ENCODE results near the gene ZNF618.
"Not testable (repeated sequence)": the region's sequence is repeated elsewhere in the genome, so short reads cannot be mapped to it uniquely, and the experiment has no call there.

The ZNF618 gene

GRCh38 chr9:114029311-114030170 lies 153.4 kb downstream of the ZNF618 start:
- DNase-seq, result no peak

GRCh38 chr9:114030364-114030763 lies 154.3 kb downstream of the ZNF618 start:
- no peak for DNase-seq

DNA sequence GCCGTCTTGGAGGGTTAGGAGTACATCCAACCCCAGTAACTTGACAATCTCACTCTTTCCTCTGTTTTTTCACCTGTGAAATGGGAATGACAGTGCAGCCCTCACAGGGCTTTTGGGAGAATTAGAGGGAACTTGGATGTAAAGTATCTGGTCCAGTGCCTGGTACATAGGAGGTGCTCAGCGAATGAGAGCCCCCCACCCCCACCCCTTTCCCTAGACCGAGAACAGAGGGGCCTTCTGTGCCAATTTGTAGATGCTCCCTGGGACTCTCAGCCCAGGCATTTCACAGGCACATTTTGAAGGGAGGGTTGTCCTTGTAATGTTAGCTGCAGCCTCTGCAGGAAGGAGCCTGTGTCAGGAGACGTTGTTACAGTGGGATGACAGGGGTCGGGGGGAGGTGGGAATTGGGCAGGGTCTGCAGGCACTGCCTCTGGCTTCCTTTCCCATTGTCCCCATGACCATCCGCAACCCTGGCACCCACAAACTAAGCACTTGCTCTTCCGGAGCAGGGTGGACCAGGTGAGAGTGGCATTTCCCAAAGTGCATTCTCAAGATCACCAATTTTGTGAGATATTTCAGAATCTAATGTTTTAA lies 155.0 kb downstream of the ZNF618 start:
- DNase-seq, result no peak

DNA sequence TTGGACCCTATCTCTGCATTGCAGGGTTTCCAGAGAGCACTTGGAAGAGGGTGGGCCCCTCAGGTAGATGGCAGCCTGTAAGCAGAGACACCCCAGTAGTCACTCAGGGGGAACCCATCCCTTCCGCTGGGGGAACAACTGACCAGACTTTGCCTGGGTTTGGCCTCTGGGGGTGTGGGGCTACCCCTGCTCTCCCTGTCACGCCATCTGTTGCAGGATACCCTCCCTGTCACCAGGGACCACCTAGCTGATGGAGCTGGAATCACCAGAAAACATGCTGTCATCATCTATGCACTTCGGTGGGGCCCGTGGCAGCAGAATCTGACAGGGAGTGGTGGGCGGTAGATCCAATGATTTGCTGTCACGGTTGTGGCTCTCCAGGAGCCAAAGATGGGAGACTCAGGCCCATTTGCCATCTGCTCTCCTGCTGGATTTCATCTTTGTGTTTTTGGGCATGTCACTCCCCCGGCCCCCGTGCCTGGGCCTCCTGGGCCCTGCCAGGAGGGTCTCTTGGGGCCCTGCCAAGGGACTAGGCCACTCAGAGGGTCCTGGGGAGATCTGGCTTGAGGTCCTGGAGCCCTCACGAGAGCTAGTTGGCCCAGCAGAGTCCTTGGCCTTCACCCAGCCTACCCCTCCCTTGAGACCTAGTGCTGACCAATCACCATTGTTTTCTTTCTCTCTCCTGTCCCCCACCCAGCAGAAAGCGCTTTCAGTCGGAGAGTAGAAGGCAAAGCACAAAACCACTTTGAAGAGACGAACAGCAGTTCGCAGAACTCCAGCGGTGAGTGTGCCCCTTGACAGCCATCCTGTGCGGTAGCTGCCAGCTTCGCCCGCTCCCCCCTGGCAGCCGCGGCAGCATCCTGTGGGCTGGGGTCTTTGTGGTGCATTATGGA lies 156.1 kb downstream of the ZNF618 start:
- DNase-seq, result no peak

DNA sequence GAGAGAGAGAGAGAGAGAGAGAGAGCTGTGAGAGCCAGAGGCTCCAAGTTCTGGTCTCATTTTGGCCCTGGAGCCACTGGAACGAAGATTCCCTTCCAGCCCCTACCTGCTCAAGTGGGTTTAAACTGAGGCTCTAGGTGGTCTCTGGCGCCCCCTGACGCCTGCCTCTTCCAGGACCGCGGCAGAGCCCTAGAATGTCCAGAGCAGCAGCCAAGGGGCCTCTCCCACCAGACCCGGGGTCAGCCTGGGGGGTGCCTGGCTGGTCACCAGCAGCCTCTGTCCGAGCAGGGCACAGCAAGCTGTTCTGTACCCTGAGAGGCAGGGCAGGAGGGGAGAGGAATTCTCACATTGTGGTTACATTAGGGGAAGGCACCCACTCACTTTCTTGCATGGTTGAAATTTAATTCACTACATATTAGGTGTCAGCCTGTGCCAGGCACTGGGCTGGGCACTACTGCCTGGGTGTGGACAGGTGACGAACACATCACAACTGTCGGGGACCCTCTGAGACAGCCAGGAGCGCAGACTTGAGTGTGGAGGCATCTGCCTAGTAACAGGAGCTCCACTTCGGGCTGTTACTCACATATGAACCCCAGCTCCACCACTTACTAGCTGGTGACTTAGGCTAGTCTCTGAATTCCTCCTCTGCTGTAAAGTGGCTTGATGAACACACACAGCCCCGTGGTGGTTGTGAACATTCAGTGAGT lies 157.4 kb downstream of the ZNF618 start:
- peak; percentile 7 for DNase-seq

DNA sequence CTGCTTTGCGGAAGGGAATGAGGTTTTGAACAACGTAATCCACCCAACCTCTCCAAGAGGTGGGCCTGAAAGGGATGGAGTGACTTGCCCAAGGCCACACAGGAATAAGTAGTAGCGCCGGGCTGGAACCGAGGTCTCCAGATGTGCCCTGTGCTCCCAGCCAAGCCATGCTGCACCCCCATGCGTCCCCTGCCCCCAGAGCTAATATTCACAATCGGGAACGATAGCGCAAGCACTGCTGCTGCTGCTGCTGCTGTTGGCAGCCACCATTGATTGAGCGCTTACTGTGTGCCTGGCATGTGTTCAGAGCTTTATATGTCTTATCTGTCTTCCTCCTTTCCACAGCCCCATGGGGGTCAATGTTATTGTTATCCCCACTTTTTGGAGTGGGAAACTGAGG lies 158.1 kb downstream of the ZNF618 start:
- no peak for DNase-seq

GRCh38 chr9:114034661-114035062 lies 158.6 kb downstream of the ZNF618 start:
- no peak for DNase-seq

DNA sequence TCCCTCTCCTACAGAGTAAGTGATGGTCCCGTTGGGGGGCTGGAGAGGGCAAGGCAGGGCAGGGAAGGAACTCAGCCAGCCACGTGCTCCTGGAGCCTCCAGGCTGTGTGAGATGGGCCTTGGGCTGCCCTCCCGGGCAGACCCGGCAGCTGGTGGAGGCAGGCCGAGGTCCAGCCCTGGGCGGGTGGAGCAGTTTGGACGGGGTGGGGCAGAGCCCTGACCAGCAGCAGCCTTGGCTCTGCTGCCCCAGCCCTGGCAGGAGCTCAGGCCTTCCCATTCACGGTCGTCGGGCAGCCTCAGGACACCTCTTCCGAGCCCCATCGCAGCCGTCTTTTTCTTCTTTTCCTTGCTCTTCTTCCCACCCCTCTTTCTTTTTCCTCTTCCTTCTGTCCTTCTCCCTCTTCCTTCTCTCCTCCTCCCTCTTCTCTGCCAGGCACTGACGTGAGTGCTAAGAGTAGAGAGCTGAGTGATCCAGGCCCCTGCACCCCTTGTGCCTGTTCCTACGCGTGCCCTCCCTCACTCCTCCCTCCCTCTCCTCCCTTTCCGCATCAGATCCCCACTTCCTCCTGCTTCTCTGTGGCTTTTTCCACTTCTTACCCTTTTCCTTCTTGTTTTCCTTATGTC lies 159.2 kb downstream of the ZNF618 start:
- no peak for DNase-seq

- DNase-seq, result no peak
These were observed 160.0 kb downstream of the ZNF618 start for GRCh38 chr9:114035845-114036801.

GRCh38 chr9:114037249-114037648 lies 161.1 kb downstream of the ZNF618 start:
- DNase-seq, result no peak

GRCh38 chr9:114037961-114038723 lies 162.0 kb downstream of the ZNF618 start:
- no peak for DNase-seq

- DNase-seq, result no peak
These were observed 162.7 kb downstream of the ZNF618 start for GRCh38 chr9:114038724-114039313.

DNA sequence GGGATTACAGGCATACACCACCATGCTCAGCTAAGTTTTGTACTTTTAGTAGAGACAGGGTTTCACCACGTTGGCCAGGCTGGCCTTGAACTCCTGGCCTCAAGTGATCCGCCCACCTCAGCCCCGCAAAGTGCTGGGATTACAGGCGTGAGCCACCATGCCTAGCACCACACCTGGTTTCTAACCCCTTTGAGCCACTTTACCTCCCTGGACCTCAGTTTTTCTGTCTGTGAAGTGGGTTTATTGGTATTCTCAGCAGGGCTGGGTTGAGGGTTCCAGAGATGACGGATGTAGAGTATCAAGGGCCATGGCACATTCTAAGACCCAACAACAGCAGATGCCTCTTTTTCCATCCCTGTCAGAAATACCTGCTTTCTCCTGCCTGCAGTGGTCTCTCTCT lies 163.4 kb downstream of the ZNF618 start:
- no peak for DNase-seq

DNA sequence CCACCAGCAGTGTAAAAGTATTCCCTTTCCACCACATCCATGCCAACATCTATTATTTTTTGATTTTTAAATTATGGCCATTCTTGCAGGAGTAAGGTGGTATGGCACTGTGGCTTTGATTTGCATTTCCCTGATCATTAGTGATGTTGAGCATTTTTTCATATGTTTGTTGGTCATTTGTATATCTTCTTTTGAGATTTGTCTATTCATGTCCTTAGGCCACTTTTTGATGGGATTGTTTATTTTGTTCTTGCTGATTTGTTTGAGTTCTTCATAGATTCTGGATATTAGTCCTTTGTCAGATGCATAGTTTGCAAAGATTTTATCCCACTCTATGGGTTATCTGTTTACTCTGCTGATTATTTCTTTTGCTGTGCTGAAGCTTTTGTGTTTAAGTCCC lies 167.6 kb downstream of the ZNF618 start:
- not testable (repeated sequence) for DNase-seq

DNA sequence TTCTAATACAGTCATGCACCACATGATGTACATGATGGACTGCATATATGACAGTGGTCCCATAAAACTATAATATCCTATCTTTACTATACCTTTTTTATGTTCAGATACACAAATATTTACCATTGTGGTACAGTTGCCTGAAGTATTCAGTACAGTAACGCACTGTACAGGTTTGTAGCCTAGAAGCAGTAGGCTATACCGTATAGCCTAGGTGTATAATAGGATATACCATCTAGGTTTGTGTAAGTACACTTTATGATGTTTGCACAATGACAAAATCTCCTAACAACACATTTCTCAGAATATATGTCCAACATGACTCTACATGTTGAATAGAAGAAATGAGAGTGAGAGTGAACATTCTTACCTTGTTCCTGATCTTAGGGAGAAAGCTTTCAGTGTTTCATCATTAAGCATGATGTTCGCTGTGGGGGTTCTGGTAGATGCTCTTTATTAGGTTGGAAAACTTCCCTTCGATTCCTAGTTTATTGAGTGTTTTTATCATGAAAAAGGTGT lies 170.2 kb downstream of the ZNF618 start:
- no peak for DNase-seq

DNA sequence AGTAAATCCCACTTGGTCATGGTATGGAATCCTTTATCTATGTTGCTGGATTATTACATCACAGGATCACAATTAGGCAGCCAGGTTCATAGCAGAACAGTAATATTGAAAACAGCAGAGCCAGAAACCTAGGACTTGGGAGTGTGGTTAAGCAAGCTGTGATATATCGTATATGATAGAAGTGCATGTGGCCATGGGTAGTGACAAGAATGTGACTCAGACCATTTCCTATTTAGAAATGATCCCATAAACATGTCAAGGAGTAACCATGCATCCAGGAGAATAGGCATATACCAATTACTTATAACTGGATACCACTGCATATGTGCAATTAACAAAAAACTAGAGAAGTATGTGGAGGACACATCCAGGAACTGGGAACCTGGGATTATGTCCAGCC lies 170.8 kb downstream of the ZNF618 start:
- no peak for DNase-seq

DNA sequence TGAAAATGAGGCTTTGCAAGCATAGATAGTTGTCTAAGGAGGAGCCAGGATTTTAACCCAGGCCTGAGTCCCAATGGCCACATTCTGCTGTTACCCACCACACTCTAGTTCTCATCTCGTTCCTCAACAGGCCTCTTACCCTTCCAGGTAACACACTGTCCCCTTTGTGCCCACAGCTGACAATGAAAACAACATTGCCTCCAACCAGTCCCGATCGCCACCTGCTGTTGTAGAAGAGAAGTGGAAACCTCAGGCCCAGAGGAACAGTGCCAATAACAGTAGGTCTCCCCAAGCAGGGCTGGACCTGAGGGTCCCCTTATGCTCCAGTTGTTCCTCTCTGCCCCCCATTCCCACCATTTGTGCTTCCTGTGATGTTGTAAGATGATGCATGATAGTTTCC lies 171.6 kb downstream of the ZNF618 start:
- no peak for DNase-seq

DNA sequence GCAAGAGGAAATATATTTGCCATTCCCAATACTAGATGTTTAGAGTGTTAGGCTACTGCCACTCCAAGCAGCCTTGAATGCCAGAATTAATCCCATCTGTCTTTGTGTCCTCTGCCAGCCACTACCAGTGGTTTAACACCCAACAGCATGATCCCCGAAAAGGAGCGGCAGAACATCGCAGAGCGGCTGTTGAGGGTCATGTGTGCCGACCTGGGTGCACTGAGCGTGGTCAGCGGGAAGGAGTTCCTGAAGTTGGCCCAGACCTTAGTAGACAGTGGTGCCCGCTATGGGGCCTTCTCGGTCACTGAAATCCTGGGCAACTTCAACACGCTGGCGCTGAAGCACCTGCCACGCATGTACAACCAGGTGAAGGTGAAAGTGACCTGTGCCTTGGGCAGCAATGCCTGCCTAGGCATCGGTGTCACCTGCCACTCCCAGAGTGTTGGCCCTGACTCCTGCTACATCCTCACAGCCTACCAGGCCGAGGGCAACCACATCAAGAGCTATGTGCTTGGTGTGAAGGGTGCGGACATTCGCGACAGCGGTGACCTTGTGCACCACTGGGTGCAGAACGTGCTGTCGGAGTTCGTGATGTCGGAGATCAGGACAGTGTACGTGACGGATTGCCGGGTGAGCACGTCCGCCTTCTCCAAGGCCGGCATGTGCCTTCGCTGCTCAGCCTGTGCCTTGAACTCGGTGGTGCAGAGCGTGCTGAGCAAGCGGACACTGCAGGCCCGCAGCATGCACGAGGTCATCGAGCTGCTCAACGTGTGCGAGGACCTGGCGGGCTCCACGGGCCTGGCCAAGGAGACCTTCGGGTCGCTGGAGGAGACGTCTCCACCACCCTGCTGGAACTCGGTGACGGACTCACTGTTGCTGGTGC lies 172.7 kb downstream of the ZNF618 start:
- no peak for DNase-seq
